CD4-positive, alpha-beta T cell treated with Interleukin-6 at 100 ng/mL for 8 hours (primary cell): Measurements from ENCODE around the gene PTPRT.

Experiments used
- DNase-seq: peaks from one replicate; pipeline ENCODE4 v3.0.0-alpha.2; 2020; ENCODE audit warnings: mixed read lengths, low spot score

PTPRT gene

DNA sequence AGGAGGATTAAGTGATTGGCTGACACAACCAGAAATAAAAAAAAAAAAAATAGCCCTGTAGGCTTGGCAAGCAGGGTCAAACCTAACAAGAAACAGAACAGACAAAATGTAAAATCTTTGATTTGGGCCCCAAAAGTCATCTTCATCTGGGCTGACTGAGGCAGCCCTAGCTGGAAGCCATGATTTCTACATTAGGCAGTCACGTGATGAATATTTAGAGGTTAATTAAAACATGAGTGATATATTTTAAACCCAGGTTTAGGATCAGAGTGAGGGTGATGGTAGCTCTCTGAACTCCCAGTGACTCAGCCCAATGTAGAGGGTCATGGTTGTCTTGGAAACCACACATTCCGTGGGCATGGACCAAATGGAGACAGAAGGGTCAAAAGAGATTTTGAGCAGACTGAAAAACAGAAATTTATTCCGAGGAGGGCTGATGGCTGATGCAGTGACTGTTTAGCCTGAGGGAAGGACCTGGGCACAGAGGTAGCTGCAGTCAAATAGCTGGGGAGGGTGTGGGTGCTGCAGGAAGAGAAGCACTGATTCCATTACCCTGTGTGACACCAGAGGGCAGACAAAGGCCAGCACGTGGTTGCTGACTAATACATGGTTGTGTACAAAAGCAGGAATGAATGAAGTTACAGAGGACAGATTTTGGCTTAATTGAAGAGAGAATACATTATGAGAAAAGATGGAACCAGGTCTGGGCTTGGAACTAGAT, 998.4 kb downstream of the PTPRT start:
- DNase-seq: no peak

DNA sequence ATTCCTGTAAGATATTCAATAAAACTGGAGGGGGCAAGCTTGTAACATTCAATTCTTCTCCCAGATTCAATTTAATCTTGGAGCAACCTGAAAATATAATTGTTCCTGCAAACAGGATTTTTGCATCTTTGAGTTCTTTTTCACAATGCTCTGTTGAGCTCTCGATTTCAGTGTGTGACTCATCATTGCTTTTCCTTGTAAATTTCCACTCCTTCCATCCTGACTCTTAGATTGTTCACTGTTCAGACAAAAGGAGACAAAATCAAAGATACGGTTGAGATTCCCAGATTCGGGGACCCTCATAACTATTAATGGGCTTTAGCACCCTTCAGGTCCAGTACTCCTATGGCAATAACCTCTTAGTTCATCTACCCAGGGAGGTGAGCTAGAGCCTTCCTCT, 999.6 kb downstream of the PTPRT start:
- no peak for DNase-seq

DNA sequence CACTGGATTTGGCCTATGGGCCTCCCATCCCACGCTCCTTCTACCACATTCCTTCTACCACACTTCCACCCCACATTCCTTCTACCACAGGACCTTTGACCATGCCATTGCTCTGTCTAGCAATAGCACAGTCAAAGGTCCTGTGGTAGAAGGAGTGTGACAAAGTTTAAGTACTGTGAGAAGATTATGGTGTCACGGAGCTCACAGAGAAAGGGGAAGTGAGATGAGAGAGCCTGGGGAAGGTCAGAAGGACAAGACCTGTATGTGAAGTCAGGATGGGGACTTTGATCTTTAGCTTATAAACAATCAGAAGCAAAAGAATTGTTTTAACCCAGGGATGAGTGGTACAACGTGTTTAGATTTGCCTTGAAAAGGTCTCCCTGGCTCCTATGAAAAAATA, 1003.4 kb downstream of the PTPRT start:
- no peak for DNase-seq

DNA sequence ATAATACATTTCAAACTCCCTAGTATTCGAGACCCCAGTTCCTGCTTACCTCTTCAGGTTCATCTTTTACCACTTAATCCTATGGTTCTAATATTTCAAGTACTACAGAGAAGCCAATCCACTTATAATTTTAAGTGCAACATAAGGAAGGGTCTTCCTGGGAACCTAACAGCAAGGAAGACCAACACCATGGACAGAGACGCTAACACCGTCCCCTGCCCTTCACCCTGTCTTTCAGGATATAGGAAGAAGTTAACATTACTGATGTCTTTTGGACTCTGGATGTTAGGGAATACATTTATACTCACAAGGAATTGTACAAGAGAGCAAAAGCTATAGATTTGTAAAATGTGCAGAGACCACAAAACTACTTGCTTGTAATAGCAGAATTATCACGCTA, 1006.6 kb downstream of the PTPRT start:
- no peak for DNase-seq

DNA sequence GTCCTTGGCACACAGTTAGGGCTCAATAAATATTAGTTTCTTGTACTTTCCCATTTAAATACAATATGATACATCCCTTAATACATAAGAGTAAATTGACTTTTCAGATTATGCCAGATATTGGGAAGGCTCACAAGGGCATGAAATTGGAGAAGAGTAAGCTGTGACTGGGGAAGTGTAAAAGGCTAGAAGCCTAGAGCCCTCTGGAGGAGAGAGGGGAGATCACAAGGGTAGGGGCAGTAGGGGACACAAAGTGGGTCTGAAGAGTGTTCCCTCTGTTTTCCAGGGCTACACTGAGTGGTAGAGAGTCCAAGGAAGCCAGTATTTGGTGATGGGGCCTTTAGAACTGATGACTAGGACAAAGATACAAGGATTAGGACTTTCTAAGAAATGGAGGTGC, 1008.6 kb downstream of the PTPRT start:
- DNase-seq: no peak

DNA sequence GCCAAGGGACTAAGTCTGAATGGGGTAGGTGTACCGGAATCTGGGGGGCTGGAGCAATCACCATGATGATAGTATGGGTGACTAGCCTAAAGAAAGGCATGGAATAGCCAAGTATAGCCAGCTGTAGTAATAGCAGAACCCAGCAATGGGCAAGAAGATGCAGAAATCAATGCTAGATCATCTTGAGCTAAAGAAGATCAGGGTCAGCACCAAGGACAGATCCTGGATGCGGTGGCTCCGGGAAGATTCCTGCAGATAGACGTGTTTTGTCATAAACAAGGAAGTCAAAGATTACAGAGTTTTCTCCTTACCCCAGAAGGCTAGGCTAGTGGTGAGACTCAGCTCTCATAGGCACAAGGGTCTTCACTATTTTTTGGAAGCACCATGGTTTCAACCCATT, 1009.9 kb downstream of the PTPRT start:
- DNase-seq: no peak

DNA sequence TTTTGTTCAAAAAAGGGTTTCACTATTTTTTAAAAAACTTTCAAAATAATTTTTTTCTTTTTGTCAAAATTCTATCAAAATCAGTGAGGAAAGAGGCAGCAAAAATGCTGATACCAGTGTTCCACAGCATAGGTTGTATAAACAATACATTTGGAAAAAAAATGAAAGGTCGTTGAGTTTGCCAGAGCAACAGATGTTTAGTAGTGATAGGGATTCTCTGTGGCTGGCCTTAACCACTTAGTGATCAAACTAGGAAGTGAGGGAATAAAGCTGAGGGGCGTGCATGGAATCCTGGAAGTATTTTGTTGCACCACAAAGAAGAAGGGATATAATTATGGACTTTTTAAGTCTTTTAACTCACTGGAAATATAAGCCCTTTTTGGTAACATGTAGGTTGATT, 1016.3 kb downstream of the PTPRT start:
- no peak for DNase-seq

DNA sequence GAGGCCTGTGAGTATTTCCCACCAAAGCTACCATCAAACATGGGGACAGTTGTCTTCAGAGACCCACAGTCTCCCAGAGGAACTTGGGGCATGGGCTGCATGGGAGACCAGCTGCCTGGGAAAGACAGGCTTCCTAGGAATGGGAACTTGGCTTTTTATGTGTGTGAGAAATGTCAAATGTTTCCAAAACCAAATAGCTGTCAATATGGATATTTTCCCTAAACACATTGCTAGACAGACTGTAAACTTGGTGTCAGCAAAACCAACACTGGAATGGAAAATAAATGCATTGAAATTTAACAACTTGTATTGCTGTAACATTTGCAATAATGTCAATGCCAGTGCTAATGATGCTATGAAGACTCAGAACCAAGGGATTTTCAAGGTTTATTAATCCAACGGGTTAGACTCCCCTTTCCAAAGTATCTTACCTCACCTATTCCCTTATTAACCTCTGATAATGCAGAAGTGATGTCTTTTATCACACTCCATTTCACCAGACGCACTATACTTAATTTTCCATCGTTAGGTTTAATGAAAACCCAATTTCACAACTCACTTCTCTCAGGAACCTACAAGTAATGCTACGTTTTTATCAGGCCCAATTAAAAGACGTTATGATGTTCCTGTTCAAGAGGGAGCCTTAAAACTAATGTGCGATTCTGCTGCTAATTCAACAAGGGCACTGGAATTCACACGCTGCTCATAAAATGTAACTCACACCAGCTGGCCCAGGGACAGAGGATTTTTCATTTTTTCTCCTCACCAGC, 1025.4 kb downstream of the PTPRT start:
- no peak for DNase-seq

DNA sequence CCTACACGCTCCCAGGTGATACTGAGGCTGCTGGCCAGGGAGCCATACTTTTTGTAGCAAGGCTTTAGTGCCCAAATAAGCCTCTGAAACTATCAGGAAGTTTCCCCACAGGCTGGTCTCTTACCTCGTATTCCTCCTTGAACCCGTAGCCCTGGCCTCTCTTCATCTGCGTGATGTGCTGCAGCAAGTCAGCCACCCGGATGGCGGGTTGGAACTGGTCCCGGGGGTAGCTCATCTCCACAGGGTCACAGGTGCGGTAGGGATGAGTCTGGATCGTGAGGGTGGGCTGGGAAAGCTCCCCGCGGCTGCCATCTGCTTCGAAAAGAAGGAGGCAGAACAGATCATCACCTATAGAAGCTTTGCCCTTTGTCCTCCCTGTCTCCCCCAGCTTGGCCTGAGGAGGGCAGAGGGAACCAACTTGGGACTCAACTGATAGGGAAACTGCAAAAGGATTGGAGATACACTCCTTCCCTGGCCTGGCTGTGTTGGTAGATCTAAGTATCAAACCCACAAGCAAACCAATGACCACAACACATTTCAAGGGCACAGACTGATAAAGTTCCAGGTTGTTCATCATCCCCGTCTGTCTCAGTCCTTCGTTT, 1028.4 kb downstream of the PTPRT start:
- DNase-seq: no peak

DNA sequence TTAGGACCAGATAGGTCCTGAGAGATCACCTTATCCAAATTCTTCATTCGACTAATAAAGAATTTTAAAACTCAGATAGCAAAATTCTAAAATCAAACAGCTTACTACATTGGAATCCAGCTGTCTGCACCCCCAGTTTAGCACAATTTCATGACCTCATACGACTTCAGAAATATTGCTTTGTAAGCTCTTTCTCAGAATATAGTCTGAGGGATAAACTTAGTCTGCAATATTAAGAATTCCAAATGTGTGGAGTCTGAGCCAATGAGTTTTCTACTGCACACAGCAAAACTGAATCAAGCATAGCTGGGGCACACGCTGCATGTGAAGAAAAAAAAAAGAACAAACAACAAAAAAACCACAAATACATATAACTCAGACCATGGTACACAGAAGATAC, 1029.9 kb downstream of the PTPRT start:
- DNase-seq: no peak

DNA sequence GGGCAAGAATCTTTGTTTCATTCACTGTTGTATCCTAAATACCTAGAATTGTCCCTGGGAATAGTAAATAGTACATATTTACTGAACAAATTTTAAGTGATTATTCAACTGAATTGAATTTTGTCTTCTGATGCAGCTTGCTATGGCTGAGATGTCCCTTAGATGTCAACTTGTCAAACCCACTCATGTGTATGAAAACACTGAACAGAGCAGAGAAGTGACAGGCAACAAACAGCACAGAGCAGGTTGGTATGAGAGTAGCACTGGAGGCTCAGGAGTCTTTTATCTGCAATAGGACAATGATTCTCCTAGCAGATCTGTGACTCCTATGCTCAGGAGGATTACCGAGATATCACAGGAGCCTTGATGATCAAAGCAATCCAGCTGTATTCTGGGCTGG, 1031.4 kb downstream of the PTPRT start:
- DNase-seq: no peak

DNA sequence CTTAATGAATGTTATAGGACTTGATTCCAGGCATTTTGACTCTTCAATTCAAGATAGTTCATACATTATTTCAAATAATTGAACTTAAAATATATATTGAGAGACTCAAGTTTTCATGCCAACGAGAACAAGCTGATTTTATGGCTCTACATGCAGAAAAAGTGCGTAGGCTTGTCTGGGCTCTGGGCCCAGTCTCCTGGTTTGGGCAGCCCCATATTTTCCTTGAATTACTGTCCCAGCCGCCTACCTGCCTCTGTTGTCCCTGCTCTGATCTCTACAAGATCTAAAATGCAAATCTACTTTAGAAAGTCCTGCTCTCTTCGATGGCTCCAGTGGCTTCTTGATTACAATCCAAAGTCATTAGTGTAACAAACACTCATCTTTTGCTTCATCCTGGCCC, 1034.1 kb downstream of the PTPRT start:
- DNase-seq: no peak

DNA sequence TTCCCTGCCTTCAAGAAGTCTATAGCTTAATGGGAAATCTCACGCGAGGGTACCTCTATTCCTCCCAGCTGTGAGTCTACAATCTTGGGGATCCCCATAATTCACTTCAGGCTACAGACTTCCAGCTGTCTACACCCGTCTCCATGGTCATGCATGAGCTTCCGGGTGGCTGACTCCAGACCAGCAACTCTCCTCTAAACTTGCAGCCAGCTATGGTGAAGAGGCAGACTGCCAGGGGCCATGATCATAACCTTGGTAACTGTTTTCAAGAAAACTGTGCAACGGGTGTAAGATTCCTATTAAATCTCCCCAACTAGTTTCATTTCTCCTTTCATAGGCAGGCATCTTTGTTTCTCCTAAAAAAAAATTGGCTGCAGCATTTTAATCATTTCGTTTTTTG, 1037.1 kb downstream of the PTPRT start:
- no peak for DNase-seq

DNA sequence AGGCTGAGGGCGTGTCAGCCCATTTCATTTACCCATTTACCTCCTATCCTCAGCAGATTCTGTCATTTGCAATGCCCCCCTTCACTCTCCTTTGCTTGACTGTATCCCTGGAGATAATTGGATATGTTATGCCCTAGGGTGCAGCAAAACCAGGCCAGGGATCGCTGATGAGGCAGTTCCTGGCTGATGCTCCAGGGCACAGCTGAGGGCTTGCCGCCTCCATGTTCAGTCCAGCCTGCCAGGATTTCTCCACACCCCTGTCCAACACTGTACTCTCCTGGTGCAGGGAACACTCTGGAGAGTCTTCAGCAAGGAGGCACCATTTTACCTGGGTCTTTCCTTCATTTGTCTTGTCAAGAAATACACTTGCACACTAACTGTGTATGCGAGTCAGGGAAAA, 1039.5 kb downstream of the PTPRT start:
- no peak for DNase-seq

DNA sequence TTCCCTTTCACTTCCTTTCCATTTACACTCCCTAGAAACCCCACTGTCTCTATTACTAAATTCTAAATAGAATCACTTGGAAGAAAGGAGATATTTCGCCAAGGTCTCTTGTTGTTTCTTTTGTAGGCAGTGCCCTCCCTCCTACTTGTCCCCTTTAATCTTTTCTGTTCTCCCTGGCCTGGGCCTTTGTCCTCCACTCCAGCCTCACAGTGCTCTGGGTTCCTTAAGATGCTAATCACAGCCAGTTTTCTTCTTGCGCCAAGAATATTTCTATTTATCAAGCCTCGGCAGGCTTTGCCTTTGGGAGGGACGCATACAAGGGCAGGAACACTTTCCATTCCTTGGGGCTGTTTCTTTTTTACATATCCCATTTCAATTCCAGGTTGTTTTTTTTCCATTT, 1051.0 kb downstream of the PTPRT start:
- no peak for DNase-seq

DNA sequence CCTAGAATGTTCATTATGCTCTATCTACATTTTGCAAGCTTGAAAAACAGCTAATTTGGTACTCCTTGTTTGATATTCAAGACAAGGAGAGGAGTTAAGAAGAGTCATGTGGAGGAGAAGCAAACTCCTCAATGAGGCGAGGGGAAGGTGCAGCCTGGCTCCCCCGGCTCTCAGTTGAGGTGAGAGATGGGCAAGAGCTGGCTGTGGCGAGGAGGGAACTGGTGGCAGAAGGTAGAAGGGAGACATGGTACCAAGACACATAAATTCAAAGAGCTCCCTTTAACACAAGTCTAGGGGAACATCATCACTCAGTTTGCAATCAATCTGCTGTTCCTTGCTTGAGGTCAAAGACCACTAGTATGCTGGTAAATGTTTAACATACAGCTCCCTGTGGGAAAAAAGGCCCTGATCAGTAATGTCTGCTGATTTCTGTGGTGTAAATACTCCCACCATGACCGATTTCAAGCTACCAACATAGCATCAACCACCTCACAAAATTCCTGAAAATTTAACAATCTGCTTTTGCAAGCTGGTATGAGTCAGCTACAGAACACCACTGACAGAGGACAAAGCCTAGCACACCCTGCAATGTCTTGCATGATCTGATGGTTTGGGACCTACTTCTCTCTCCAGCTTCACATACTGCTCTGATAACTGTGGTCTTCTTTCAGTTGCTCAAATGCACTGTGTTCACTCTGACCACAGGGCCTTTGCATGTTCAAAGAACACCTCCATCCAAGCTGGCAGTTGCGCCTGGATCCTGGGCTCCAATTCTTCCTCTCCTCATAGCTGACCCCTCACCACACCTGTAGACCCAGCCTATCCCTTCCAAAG, 1055.2 kb downstream of the PTPRT start:
- DNase-seq: no peak

DNA sequence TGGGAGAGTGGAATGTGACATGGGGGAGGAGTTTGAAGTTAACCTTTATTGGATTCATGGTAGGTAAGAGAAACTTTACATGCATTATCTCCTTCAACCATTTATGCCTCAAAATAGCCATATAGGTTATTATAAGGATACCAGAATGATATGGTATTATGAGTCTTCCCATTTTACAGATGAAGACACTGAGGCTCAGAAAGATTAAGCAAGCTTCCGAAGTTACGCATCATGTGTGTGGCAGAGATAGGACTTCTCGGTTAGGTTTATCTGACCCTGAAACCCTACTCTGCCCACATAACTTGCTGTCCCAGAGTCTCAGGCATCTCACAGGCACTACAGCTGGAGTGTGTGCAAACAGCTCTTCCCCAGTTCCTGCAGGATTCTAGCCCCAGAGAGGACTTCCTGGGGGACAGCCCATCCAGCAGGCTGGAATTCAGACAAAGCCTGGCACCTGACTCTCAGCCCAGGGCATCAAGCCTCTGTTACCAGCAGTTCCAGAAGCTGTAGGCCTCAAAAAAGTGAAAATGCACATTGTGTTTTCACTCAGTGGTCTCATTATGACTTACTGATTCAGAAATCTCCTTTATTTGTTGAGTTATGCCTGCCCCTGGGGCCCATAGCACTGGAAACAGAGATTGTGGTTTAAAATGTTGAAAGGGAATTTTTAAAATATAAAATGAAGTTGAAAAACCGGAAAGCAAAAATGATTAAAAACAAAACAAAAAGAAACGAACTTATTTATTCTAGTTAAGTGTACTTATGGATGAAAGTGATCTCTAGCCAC, 1058.7 kb downstream of the PTPRT start:
- DNase-seq: no peak

DNA sequence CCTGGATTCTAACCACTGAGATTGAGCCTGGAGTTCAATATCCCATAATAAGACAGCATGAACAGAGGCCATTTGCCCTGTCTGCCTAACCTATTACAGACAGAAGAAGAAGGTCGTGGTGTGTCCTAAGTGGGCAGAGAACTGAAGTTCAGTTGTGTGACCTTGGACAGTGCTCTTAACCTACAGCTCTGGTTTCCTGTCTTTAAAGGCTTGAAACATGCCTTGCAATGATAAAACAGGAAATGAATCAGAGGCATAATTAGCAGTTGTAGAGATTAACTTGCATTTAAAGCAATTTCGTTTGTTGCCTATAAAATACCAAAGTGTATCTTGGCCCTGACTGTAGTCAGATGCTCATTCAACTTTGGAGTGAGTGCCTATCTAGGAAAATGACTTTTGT, 1064.3 kb downstream of the PTPRT start:
- no peak for DNase-seq

DNA sequence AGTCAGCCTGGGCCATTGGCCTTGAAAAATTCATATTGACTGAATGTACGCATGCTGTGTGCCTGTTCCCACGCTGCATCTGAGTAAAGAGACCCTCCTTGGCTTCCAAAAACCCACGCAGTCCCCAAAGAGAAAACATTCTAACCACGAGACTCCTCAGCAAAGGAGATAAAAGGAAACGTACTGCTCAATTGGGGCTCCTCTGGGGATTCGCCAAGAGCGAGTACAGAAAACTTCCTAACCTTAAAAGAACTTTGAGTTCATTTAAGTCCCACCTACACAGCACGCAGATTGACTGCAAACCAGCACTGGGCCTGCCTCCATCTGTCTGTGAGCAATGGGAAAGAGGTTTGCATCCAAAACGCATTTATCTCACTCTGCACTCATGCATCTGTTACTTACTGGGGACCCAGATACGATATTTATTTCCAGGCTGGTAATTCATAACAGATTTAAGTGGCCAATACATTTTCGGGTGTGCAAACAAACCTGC, 1065.7 kb downstream of the PTPRT start:
- DNase-seq: no peak

DNA sequence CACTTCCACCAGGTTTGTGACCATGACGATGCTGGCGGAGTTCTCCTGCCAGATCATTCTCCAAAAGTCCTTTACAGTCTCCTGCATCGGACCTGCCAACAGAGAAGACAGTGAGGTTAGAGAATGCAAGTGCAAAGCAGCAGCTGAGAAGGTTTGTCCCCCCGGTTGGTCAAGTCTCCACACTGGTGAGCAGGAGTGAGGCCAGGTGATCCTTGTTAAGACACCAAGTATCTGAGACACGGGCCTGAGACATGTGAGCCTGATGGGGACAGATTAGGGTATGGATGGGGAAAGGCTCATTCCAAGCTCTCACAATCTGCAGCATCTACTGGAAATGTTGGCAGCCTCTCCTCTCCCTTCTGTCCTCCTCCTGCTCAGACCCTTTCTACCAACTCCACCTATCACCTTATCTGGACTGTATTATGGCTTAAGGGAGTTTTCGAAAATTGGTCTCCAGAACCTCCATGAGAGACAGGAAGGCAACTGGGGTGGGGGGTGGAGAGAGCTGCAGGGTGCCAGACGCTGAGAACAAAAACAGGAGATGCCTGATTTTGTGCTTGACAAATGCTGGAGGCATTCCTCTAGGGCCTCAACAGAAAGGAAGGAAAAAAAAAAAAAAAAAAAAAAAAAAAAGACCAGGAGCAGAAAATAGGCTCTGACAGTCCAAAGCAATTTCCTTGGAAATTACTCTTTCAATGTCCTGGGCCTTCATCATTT, 1071.1 kb downstream of the PTPRT start:
- no peak for DNase-seq

DNA sequence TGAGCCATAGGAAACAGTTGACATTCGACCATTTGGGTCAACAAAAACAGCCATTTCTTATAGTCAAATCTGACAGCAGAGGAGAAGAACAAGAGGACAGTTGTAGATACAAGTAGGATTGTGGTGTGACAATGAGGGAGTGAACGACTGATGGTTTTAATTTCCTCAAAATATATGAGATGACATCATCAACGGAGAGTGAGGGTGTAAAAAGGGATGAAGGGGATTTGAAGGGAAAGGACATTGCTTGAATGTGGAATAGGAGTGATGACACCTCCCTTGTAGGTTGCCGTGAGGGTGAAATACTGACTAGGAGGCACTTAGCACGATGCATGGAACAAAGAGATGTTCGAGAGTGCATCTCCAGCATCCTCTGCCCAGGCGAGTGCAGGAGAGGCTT, 1071.7 kb downstream of the PTPRT start:
- no peak for DNase-seq
